IMR-90 (cell line): ENCODE measurements around the gene CYTH1. TPM values are rescaled to one million over a fixed set of nuclear protein-coding genes. Genes with fewer than 3 reads are reported as not detected.

Experiments used
- ATAC-seq: fragments of 200-7000 bp; cut with Tn5 transposase; 2 replicates; pipeline ENCODE4 v1.9.1; 2020; ENCODE audit warnings: low read depth, mild to moderate bottlenecking, moderate library complexity
- BruUV-seq: library from RNA; stranded (reverse); fragments of 400-500 nt; replicated peaks from 2 replicates; lab custom pipeline; 2021; lab: Mats Ljungman, UMichigan
- CTCF ChIA-PET: fragments of 300-600 bp; formaldehyde crosslinking; extraction: SDS; loops from one replicate; lab custom pipeline; 2021; ENCODE audit warnings: antibody characterized with exemption; lab: Yijun Ruan, JAX
- POLR2A ChIA-PET: fragments of 300-600 bp; sonication (Branson Sonifier 250); formaldehyde crosslinking; loops from one replicate; lab custom pipeline; 2022; ENCODE audit warnings: antibody characterized with exemption; ENCODE audit not compliant: unreplicated experiment; lab: Charles Lee
- DNase-seq: peaks from one replicate; pipeline ENCODE4 v3.0.0; 2013
- H2AFZ ChIP-seq: replicated peaks from 2 replicates; pipeline ENCODE3; 2013; ENCODE audit warnings: low read length, mild to moderate bottlenecking; ENCODE audit not compliant: poor library complexity
- H2AK5ac ChIP-seq: 2 replicates; pipeline ENCODE4 v1.6.1; 2013; ENCODE audit warnings: low read depth, low read length, inconsistent platforms
- H2AK9ac ChIP-seq: replicated peaks from 2 replicates; pipeline ENCODE3; 2013; ENCODE audit warnings: mild to moderate bottlenecking, low read depth, low read length, moderate library complexity; ENCODE audit not compliant: poor library complexity
- H2BK120ac ChIP-seq: 2 replicates; pipeline ENCODE4 v1.6.1; 2013; ENCODE audit warnings: low read depth, low read length, inconsistent platforms
- H2BK15ac ChIP-seq: 3 replicates; pipeline ENCODE4 v1.6.1; 2013; ENCODE audit warnings: low read depth, low read length, inconsistent platforms
- H2BK20ac ChIP-seq: 2 replicates; pipeline ENCODE4 v1.6.1; 2013; ENCODE audit warnings: low read depth, mild to moderate bottlenecking, inconsistent platforms, low read length, moderate library complexity
- H2BK5ac ChIP-seq: 2 replicates; pipeline ENCODE4 v1.6.1; 2013; ENCODE audit warnings: mild to moderate bottlenecking, low read depth, low read length, inconsistent platforms; ENCODE audit not compliant: poor library complexity, severe bottlenecking
- H3K14ac ChIP-seq: replicated peaks from 2 replicates; pipeline ENCODE4 v1.6.1; 2013; ENCODE audit warnings: low read depth, low read length, inconsistent platforms
- H3K18ac ChIP-seq: 2 replicates; pipeline ENCODE4 v1.6.1; 2013; ENCODE audit warnings: low read depth, low read length, control low read depth
- H3K23ac ChIP-seq: 2 replicates; pipeline ENCODE4 v1.6.1; 2013; ENCODE audit warnings: low read depth, low read length, inconsistent platforms
- H3K27ac ChIP-seq: 2 replicates; pipeline ENCODE4 v1.5.1; 2013; ENCODE audit warnings: mild to moderate bottlenecking, control low read depth, low read length; ENCODE audit not compliant: insufficient read depth
- H3K27me3 ChIP-seq: 2 replicates; pipeline ENCODE4 v1.6.1; 2013; ENCODE audit warnings: low read length; ENCODE audit not compliant: control insufficient read depth, insufficient read depth
- H3K36me3 ChIP-seq: 2 replicates; pipeline ENCODE4 v1.6.1; 2013; ENCODE audit warnings: low read length, mixed read lengths; ENCODE audit not compliant: control insufficient read depth, insufficient read depth
- H3K4ac ChIP-seq: 2 replicates; pipeline ENCODE4 v1.6.1; 2013; ENCODE audit warnings: low read depth, low read length, inconsistent platforms
- H3K4me1 ChIP-seq: 2 replicates; pipeline ENCODE4 v1.6.1; 2013; ENCODE audit warnings: low read length, mixed read lengths; ENCODE audit not compliant: control insufficient read depth, insufficient read depth
- H3K4me2 ChIP-seq: 2 replicates; pipeline ENCODE4 v1.6.1; 2013; ENCODE audit warnings: low read depth, mild to moderate bottlenecking, control low read depth, low read length, moderate library complexity
- H3K4me3 ChIP-seq: 2 replicates; pipeline ENCODE4 v1.5.1; 2013; ENCODE audit warnings: low read depth, mild to moderate bottlenecking, control low read depth, low read length, moderate library complexity; ENCODE audit not compliant: insufficient read depth
- H3K56ac ChIP-seq: 2 replicates; pipeline ENCODE4 v1.6.1; 2013; ENCODE audit warnings: low read length, inconsistent platforms; ENCODE audit not compliant: insufficient read depth; ENCODE audit errors: extremely low read depth
- H3K79me1 ChIP-seq, 2 experiments: 2 replicates each; pipeline ENCODE4 v1.6.1; 2013; ENCODE audit warnings: low read length in 2 of 2, inconsistent platforms in 1 of 2, low read depth in 1 of 2
- H3K9ac ChIP-seq: 2 replicates; pipeline ENCODE4 v1.6.1; 2013; ENCODE audit warnings: low read depth, low read length, control low read depth
- H3K9me1 ChIP-seq: 2 replicates; pipeline ENCODE4 v1.6.1; 2013; ENCODE audit warnings: low read length, inconsistent platforms; ENCODE audit not compliant: insufficient read depth
- H3K9me3 ChIP-seq: 2 replicates; pipeline ENCODE4 v1.6.1; 2013; ENCODE audit warnings: low read length; ENCODE audit not compliant: control insufficient read depth, insufficient read depth
- H4K20me1 ChIP-seq: 2 replicates; pipeline ENCODE4 v1.6.1; 2013; ENCODE audit warnings: low read length, inconsistent platforms; ENCODE audit not compliant: insufficient read depth
- H4K5ac ChIP-seq: 2 replicates; pipeline ENCODE4 v1.6.1; 2013; ENCODE audit warnings: mild to moderate bottlenecking, low read depth, low read length, control low read depth
- H4K8ac ChIP-seq, 2 experiments: 2 replicates each; pipeline ENCODE4 v1.6.1; 2013; ENCODE audit warnings: low read depth in 2 of 2, low read length in 2 of 2, control low read depth in 1 of 2, inconsistent platforms in 1 of 2
- H4K91ac ChIP-seq: 2 replicates; pipeline ENCODE4 v1.6.1; 2013; ENCODE audit warnings: low read depth, low read length, inconsistent platforms; ENCODE audit not compliant: insufficient read depth
- CEBPB ChIP-seq: IDR thresholded peaks from 2 replicates; pipeline ENCODE4 v1.6.1; 2012; ENCODE audit warnings: low read depth, low read length, improper control_type of control experiment
- CHD1 ChIP-seq: IDR thresholded peaks from 2 replicates; pipeline ENCODE4 v1.6.1; 2012; ENCODE audit warnings: low read depth, low read length, improper control_type of control experiment
- CTCF ChIP-seq: conservative IDR thresholded peaks from 2 replicates; pipeline ENCODE4 v1.5.1; 2012; ENCODE audit warnings: mild to moderate bottlenecking, low read depth, low read length, improper control_type of control experiment
- SMC3 ChIP-seq: fragments of 150-350 bp; IDR thresholded peaks from 2 replicates; pipeline ENCODE4 v1.6.1; 2016; ENCODE audit warnings: low read depth, mild to moderate bottlenecking, antibody characterized with exemption, low read length, moderate library complexity
- WGBS, 2 experiments: methylation state at CpG; one replicate each; pipeline versions ENCODE4 v1.1.5 to v1.1.7; 2013; ENCODE audit warnings: missing lambda C conversion rate in 2 of 2; ENCODE audit not compliant: insufficient read length in 1 of 2; ENCODE audit errors: extremely low coverage in 2 of 2; 5-methylcytosine and 5-hydroxymethylcytosine counted together
- dilution Hi-C: fragments of 300-500 bp; cut with HindIII; formaldehyde crosslinking; loops from one replicate; pipeline ENCODE4 v1.14.3; 2018; ENCODE audit warnings: low sequenced_read_pairs; ENCODE audit not compliant: unreplicated experiment
- in situ Hi-C: fragments of 300-500 bp; cut with MboI; formaldehyde crosslinking; loops from 3 replicates; pipeline ENCODE4 v1.14.3; 2019; ENCODE audit warnings: low sequenced_read_pairs, inconsistent platforms, mixed read lengths
- intact Hi-C: fragments of 100-400 bp; cut with micrococcal nuclease; formaldehyde crosslinking; loops from 2 replicates; pipeline ENCODE4 v1.10.0; 2022
- polyA plus RNA-seq, 3 experiments: library from polyadenylated mRNA; depleted of rRNA; stranded (reverse); fragments of >200 nt; gene quantifications; 2 replicates each; pipeline ENCODE4 v1.2.3, GENCODE V29; 2012; ENCODE audit warnings: low replicate concordance in 1 of 3
- total RNA-seq: library from RNA; depleted of rRNA; stranded (reverse); fragments of >200 nt; gene quantifications from 2 replicates; pipeline ENCODE4 v1.2.3, GENCODE V29; 2012
- TF ChIP-seq, protein P1 (sequence below): fragments of 150-350 bp; IDR thresholded peaks from 2 replicates; pipeline ENCODE4 v1.6.1; 2017; ENCODE audit warnings: mild to moderate bottlenecking, antibody characterized with exemption, low read length, low read depth

Gene CYTH1
- total and polyA plus RNA-seq, 2 of the 4 experiments (the other 2 are of a cell fraction) = 7.9 to 12.4 TPM

GRCh38 chr17:78829477-78829876, 47.4 kb upstream of the CYTH1 start:
- Histone ChIP-seq H3K27me3 (no peaks in the 10 kb centered on the region), H3K36me3 (peaks cover 60% of the 10 kb centered on the region), H3K79me1 (peaks cover 24 to 66% of the 10 kb centered on the region in 2 experiments), H3K23ac (no peak overlapping the region), H2BK5ac (no peak overlapping the region), H4K20me1 (peaks cover 25% of the 10 kb centered on the region), H2AFZ (no peak overlapping the region), H2BK20ac (no peak overlapping the region), H4K91ac (no peak overlapping the region), H3K14ac (no peak overlapping the region), H3K56ac (no peak overlapping the region), H2BK15ac (no peak overlapping the region), H3K18ac (no peak overlapping the region), H3K4ac (no peak overlapping the region), H3K4me3 (no peak overlapping the region), H3K27ac (no peak overlapping the region), H3K9me1 (peaks cover 8% of the 10 kb centered on the region; the same call in 1 of the 2 replicates), H3K4me1 (no peaks in the 10 kb centered on the region), H3K9ac (no peak overlapping the region), H4K8ac (no peak overlapping the region), H3K9me3 (no peaks in the 10 kb centered on the region), H3K4me2 (no peak overlapping the region), H2BK120ac (no peak overlapping the region), H4K5ac (no peak overlapping the region), H2AK9ac (no peak overlapping the region), H2AK5ac (no peak overlapping the region)
- ATAC-seq = no peak
- ChIA-PET CTCF (no interaction called here), POLR2A (no interaction called here)
- TF ChIP-seq CHD1 = no peak
- TF ChIP-seq CTCF = no peak
- TF ChIP-seq SMC3 = no peak
- TF ChIP-seq, protein P1, sequence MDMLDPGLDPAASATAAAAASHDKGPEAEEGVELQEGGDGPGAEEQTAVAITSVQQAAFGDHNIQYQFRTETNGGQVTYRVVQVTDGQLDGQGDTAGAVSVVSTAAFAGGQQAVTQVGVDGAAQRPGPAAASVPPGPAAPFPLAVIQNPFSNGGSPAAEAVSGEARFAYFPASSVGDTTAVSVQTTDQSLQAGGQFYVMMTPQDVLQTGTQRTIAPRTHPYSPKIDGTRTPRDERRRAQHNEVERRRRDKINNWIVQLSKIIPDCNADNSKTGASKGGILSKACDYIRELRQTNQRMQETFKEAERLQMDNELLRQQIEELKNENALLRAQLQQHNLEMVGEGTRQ = no peak
- no peak for TF ChIP-seq CEBPB
- BruUV-seq = no TSS peak
- intact Hi-C loops = loop anchor here (10.0 kb wide), 1 partner anchor 335 kb away; no protein-coding TSS in a partner anchor
- DNase-seq = no peak
- no CpG with 5 or more reads among the region's 6 CpGs for whole genome bisulfite sequencing, 2 experiments
- dilution Hi-C loops = no loop called here
- in situ Hi-C loops = no loop called here
